ENCODE data around the gene NEDD4.
A peak's percentile ranks its signal among the peaks of the same experiment; 100 is the strongest.
"Not testable (repeated sequence)": the region's sequence is repeated elsewhere in the genome, so short reads cannot be mapped to it uniquely, and the experiment has no call there.

Gene NEDD4

GRCh38 chr15:56003777-56004176 lies 10.4 kb upstream of the NEDD4 start:
- not testable (repeated sequence) for DNase-seq

- DNase-seq: not testable (repeated sequence)
Observed at GRCh38 chr15:56003277-56003676, 9.9 kb upstream of the NEDD4 start.

GRCh38 chr15:56001471-56002078 lies 8.2 kb upstream of the NEDD4 start:
- DNase-seq: no peak

- DNase-seq: no peak
Observed at GRCh38 chr15:55999658-56000057, 6.2 kb upstream of the NEDD4 start.

GRCh38 chr15:55998478-55998877 lies 5.1 kb upstream of the NEDD4 start:
- no peak for DNase-seq

GRCh38 chr15:55993804-55994560 lies 570 bp upstream of the NEDD4 start:
- peak; percentile 62 to 72 for DNase-seq

- DNase-seq: peak in 1 of 2 experiments; percentile 25
Observed at GRCh38 chr15:55992769-55993110, 672 bp downstream of the NEDD4 start.

- DNase-seq: peak in 1 of 2 experiments; percentile 40
Observed at GRCh38 chr15:55991802-55992768, 1.3 kb downstream of the NEDD4 start.

- peak in 1 of 2 experiments; percentile 9 for DNase-seq
Observed at GRCh38 chr15:55990998-55991397, 2.4 kb downstream of the NEDD4 start.

GRCh38 chr15:55990516-55990915 lies 2.9 kb downstream of the NEDD4 start:
- no peak for DNase-seq

GRCh38 chr15:55989383-55989782 lies 4.0 kb downstream of the NEDD4 start:
- DNase-seq: peak; percentile 77 to 81

GRCh38 chr15:55981582-55982249 lies 11.7 kb downstream of the NEDD4 start:
- no peak for DNase-seq

- DNase-seq: no peak
Observed at GRCh38 chr15:55980511-55980910, 12.9 kb downstream of the NEDD4 start.

- no peak for DNase-seq
Observed at GRCh38 chr15:55977231-55977630, 16.2 kb downstream of the NEDD4 start.

GRCh38 chr15:55970286-55970685 lies 23.1 kb downstream of the NEDD4 start:
- DNase-seq: no peak

- no peak for DNase-seq
Observed at GRCh38 chr15:55969582-55969981, 23.8 kb downstream of the NEDD4 start.

- no peak for DNase-seq
Observed at GRCh38 chr15:55968923-55969322, 24.5 kb downstream of the NEDD4 start.

- DNase-seq: no peak
Observed at GRCh38 chr15:55965091-55965490, 28.3 kb downstream of the NEDD4 start.

- no peak for DNase-seq
Observed at GRCh38 chr15:55960946-55961345, 32.5 kb downstream of the NEDD4 start.

GRCh38 chr15:55959744-55960447 lies 33.5 kb downstream of the NEDD4 start:
- no peak for DNase-seq

GRCh38 chr15:55958349-55958748 lies 35.1 kb downstream of the NEDD4 start:
- no peak for DNase-seq

Measured in Kasumi-1 (cell line).